K562 (cell line): ENCODE results near the gene RCSD1.

Source experiments
- ELF1 ChIP-seq: fragments of 200-800 bp; sonication (Bioruptor generic); IDR thresholded peaks from 2 replicates; pipeline ENCODE4 v1.6.1; 2016; ENCODE audit warnings: missing genetic modification characterization, missing compliant biosample characterization
- MAFK ChIP-seq: IDR thresholded peaks from 2 replicates; pipeline ENCODE4 v1.6.1; 2011; ENCODE audit warnings: low read length, improper control_type of control experiment
- POLR2AphosphoS5 ChIP-seq: IDR thresholded peaks from 2 replicates; pipeline ENCODE4 v1.6.1; 2011; ENCODE audit warnings: mild to moderate bottlenecking, low read depth, low read length, moderate library complexity; ENCODE audit not compliant: control insufficient read depth, insufficient read depth
- THAP12 ChIP-seq: fragments of 250-450 bp; sonication (Bioruptor Pico); IDR thresholded peaks from 2 replicates; pipeline ENCODE4 v1.9.0; 2021; ENCODE audit warnings: mild to moderate bottlenecking, inconsistent platforms
- TF ChIP-seq, protein P1 (sequence below): sonication (generic); formaldehyde crosslinking; IDR thresholded peaks from 2 replicates; pipeline ENCODE4 v1.5.0; 2020; ENCODE audit warnings: missing genetic modification reagents

GRCh38 chr1:167748906-167749305 lies 118.9 kb downstream of the RCSD1 start:
- TF ChIP-seq, protein P1, sequence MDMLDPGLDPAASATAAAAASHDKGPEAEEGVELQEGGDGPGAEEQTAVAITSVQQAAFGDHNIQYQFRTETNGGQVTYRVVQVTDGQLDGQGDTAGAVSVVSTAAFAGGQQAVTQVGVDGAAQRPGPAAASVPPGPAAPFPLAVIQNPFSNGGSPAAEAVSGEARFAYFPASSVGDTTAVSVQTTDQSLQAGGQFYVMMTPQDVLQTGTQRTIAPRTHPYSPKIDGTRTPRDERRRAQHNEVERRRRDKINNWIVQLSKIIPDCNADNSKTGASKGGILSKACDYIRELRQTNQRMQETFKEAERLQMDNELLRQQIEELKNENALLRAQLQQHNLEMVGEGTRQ (CRISPR knock-in tag), result no peak
- no peak for TF ChIP-seq ELF1 (tag)
- no peak for TF ChIP-seq POLR2AphosphoS5
- no peak for TF ChIP-seq THAP12
- TF ChIP-seq MAFK, result no peak
